GM23248 (cell line): ENCODE data around the gene GARRE1.

Experiments
- EZH2 ChIP-seq: fragments of 200-600 bp; sonication (generic); IDR thresholded peaks from 2 replicates; pipeline ENCODE4 v1.6.1; 2018; ENCODE audit warnings: antibody characterized with exemption, mild to moderate bottlenecking; ENCODE audit not compliant: insufficient read depth, poor library complexity, severe bottlenecking
- EZH2phosphoT487 ChIP-seq: fragments of 200-600 bp; sonication (generic); IDR thresholded peaks from 2 replicates; pipeline ENCODE4 v1.6.1; 2018; ENCODE audit warnings: antibody characterized with exemption, moderate library complexity, mild to moderate bottlenecking, low read depth; ENCODE audit not compliant: insufficient read depth

DNA sequence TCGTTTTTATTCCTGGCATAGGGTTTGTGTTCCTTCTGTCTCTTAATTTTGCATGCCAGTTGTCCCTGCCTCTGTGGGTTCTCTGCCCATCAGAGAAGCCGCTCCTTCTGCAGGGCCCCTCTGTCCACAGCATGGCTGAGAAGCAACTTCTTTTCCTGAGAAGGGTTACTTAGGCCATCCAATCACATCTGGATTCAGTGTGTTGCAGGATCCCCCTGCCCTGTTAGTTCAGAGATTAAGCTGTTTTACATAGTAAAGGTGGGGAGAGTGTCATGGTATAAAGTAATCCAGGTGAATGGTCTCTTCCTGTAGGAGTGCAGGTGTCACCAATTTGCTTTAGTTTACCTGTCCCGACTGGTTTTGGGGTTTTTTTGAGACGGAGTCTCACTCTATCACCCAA, 22.9 kb upstream of the GARRE1 start:
- TF ChIP-seq EZH2phosphoT487 (no peak), EZH2 (no peak)
